ENCODE results near the gene GNG12.

The GNG12 gene

DNA sequence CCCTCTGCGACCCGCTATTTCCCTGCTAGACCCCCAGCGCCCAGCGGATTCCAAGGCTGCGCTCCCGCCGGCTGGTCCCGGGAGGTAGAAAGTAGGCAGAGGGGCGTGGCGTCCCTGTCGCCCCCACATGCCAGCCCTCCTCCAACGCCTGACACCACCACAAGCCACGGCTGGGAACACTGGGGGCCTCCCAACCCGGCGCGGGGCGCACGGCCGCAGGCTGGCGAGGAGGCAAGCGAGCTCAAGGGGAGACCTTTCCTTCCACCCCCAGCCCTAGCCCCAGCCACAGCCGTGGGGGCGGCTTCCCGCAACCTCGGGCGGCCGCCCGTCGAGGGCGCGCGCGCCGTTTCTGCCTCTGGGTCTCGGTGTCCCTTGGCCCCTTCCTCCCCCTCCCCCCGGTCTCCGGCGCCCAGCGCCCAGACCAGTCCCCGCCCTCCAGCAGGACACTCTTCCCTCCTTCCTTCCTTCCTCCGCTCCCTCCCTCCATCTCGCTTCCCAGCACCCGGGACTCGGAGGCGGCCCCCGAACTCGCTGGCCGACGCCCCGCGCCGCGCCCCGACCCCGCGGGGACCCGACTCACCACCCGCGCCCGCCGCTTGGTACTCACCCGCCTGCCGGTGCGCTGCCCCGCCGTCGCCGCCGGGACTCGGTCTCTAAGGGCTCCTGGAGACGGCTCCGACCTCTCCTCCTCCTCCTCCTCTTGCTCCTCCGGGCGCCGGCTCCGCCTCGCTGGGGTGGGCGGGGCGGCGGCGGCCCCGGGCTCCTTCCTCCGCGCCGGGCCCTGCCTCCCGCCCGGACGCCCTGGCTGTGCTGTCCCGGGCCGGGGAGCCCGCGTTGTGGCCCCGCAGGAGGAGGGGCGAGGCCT, at the start of gene GNG12:
GNG12 (minus strand) TSS at position 731 of the 865 bp plus-strand sequence. CDS start 125,781 bp downstream, outside the sequence.
- TF ChIP-seq, protein P1, sequence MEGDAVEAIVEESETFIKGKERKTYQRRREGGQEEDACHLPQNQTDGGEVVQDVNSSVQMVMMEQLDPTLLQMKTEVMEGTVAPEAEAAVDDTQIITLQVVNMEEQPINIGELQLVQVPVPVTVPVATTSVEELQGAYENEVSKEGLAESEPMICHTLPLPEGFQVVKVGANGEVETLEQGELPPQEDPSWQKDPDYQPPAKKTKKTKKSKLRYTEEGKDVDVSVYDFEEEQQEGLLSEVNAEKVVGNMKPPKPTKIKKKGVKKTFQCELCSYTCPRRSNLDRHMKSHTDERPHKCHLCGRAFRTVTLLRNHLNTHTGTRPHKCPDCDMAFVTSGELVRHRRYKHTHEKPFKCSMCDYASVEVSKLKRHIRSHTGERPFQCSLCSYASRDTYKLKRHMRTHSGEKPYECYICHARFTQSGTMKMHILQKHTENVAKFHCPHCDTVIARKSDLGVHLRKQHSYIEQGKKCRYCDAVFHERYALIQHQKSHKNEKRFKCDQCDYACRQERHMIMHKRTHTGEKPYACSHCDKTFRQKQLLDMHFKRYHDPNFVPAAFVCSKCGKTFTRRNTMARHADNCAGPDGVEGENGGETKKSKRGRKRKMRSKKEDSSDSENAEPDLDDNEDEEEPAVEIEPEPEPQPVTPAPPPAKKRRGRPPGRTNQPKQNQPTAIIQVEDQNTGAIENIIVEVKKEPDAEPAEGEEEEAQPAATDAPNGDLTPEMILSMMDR (IDR thresholded peaks at IDR 0.05; ENCODE audit: extremely low read depth, insufficient read depth, missing control alignments), result no peak

DNA sequence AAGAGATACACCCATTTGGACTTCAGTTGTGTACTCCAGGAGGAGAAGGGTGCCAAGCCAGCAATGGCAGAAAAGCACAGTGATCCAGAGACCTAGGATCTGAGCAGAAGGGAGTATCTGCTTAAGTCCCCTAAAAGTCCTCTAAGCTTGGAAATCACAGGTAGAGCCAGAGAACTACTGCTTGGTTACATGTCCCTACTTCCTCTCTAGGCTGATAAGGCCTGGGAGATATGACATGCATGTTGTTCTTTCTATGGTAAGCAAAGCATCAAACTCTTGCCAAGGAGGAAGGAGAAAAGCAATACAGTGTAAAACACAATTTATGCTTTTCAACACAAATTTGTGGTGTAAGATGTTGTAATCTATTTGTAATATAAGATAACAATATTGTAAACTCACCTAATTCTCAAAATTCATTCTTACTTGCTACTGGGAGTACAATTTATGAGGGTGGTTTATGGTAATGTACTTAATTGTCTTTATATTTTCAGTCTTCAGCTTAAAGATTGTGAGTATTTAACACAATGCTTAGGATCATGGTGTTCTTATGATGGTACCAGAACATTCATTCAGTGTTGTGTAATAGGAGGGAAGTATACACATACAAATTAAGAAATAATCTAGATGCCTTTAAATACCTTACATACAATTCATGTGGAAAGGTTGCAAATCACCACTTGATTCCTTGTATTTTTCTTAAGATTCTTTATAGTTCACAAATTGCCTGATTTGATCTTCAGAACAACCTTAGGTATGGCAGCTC, 49.1 kb upstream of the GNG12 start:
- in situ Hi-C loops (cut with MboI; ENCODE audit: low pct_unique_long_range_greater_than_20kb, low sequenced_read_pairs, unreplicated experiment), result no loop called here
- TF ChIP-seq, protein P1 (IDR thresholded peaks at IDR 0.05; ENCODE audit: extremely low read depth, insufficient read depth, missing control alignments), result no peak
- no peak for DNase-seq (ENCODE audit: low spot score)

More for the DNA sequence above, at the start of gene GNG12:
- in situ Hi-C loops (cut with MboI; ENCODE audit: low pct_unique_long_range_greater_than_20kb, low sequenced_read_pairs, unreplicated experiment), result no loop called here
- DNase-seq (ENCODE audit: low spot score), result peak; percentile 68

DNA sequence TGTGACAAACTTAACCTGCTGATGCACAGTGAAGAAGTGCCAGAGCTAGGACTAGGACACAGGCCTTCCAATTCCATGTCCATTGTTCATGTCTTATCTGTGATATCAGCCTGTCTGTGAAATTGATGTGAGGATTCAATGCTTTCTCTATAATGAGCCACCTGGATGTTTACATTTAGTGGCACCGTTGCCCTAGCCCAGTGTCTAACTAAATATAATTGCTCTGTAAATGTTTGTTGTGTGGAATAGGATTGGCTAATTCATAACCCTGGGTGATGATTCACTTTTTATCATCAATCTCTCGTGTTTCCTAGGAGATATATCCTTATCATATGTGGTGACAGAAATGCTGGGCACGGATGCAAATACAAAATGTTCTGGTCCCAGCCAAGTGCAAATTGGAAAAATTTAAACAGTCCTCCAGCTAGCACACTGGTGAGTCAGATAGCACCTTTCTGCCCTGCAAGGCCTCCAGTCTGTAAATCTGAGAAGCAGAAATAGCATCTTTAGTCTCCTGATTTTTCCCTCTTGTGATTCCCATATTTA, 46.9 kb upstream of the GNG12 start:
- in situ Hi-C loops (cut with MboI; ENCODE audit: low pct_unique_long_range_greater_than_20kb, low sequenced_read_pairs, unreplicated experiment), result no loop called here
- TF ChIP-seq, protein P1 (IDR thresholded peaks at IDR 0.05; ENCODE audit: extremely low read depth, insufficient read depth, missing control alignments), result no peak
- no peak for DNase-seq (ENCODE audit: low spot score)

DNA sequence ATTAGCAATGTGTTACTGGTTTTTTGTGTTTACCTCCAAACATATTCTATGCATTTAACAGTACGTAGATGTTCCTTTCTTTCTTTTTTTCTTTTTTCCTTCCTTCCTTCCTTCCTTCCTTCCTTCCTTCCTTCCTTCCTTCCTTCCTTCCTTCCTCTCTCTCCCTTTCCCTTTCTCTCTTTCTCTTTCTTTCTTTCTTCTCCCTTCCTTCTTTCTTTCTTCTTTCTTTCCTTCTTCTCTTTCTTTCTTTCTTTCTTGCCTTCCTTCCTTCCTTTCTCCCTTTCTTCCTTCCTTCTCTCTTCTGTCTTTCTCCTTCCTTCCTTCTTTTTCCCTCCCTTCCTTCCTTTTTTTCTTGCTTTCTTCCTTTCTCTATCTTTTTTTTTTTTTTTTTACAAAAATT, 46.2 kb upstream of the GNG12 start:
- in situ Hi-C loops (cut with MboI; ENCODE audit: low pct_unique_long_range_greater_than_20kb, low sequenced_read_pairs, unreplicated experiment), result no loop called here
- no peak for DNase-seq (ENCODE audit: low spot score)
- TF ChIP-seq, protein P1 (IDR thresholded peaks at IDR 0.05; ENCODE audit: extremely low read depth, insufficient read depth, missing control alignments), result no peak

DNA sequence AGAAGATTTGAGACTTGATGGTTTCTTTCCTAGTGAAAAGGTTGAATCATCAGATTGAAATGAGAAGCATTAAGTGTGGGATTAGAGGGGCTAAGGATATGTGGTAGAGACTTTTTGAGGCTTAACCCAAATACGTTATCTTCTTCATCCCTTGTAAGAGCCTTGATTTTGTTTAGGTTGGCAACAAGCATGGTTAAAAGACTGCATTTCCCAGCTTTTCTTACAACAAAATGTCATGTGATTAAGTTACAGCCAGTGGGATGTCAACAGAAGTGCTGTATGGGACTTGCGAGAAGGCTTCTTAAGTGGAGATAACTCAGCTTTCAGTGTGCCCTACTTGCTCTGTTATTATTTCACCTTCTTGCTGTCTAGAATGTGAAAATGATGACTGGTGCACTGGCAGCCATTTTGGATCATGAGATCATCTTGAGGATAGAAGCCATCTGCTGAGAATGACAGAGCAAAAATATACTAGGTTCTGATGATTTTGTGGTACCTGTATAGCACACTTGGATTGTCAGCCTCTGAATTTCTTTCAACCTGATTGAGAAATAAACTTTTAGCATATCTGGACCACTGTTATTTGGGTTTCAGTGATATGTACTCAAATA, 41.3 kb upstream of the GNG12 start:
- no peak for DNase-seq (ENCODE audit: low spot score)
- in situ Hi-C loops (cut with MboI; ENCODE audit: low pct_unique_long_range_greater_than_20kb, low sequenced_read_pairs, unreplicated experiment), result no loop called here
- TF ChIP-seq, protein P1 (IDR thresholded peaks at IDR 0.05; ENCODE audit: extremely low read depth, insufficient read depth, missing control alignments), result no peak

DNA sequence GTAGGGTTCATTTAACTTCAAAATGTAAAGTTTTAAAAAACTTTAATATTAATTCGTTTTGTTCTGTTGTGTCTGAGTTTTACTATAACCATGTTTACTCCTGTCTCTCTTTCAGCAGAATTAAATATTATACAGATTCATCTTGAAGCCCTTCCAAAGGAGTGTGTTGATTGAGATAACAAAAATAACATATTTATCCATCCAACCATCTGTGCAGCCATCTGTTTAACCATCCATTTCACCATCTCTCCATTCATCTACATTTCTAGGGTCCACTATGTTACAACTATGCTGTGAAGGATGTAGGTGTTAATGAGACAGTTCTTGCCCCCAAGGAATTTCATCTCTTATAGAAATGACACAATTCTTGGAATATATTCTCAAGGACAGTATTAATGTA, 36.0 kb upstream of the GNG12 start:
- no peak for DNase-seq (ENCODE audit: low spot score)
- in situ Hi-C loops (cut with MboI; ENCODE audit: low pct_unique_long_range_greater_than_20kb, low sequenced_read_pairs, unreplicated experiment), result no loop called here
- TF ChIP-seq, protein P1 (IDR thresholded peaks at IDR 0.05; ENCODE audit: extremely low read depth, insufficient read depth, missing control alignments), result no peak

Data from GM13977 (cell line).